Thyroid gland (tissue), 4 donors: Measurements from ENCODE around the gene AMFR.

ENCODE experiments used
- CTCF ChIP-seq, 6 experiments: fragments of 200-600 bp in 3 of 6; fragments of 450-650 bp in 3 of 6; sonication (generic) in 3 of 6; IDR thresholded peaks; one replicate each; pipeline ENCODE4 v1.5.1; 2016 to 2019; ENCODE audit warnings: antibody characterized with exemption in 6 of 6, mild to moderate bottlenecking in 2 of 6, inconsistent platforms in 1 of 6, moderate library complexity in 1 of 6
- POLR2A ChIP-seq, 2 donors: fragments of 450-650 bp; IDR thresholded peaks; one replicate each; pipeline ENCODE4 v1.6.1; 2017; ENCODE audit warnings: antibody characterized with exemption in 2 of 2, mild to moderate bottlenecking in 2 of 2, moderate library complexity in 1 of 2

- no peak for TF ChIP-seq CTCF (IDR thresholded peaks at IDR 0.05)
- no peak for TF ChIP-seq POLR2A (IDR thresholded peaks at IDR 0.05)
Measured at GRCh38 chr16:56421313-56421712, 4.0 kb downstream of the AMFR start.
